ENCODE data around the gene NRSN2.
"Not testable (repeated sequence)": the region's sequence is repeated elsewhere in the genome, so short reads cannot be mapped to it uniquely, and the experiment has no call there.

NRSN2 gene

GRCh38 chr20:356745-357144 is 9.8 kb downstream of the NRSN2 start:
- no peak for DNase-seq

GRCh38 chr20:358891-359555 is 12.1 kb downstream of the NRSN2 start:
- no peak for DNase-seq

GRCh38 chr20:361561-361960 is 14.7 kb downstream of the NRSN2 start:
- DNase-seq = no peak

DNA sequence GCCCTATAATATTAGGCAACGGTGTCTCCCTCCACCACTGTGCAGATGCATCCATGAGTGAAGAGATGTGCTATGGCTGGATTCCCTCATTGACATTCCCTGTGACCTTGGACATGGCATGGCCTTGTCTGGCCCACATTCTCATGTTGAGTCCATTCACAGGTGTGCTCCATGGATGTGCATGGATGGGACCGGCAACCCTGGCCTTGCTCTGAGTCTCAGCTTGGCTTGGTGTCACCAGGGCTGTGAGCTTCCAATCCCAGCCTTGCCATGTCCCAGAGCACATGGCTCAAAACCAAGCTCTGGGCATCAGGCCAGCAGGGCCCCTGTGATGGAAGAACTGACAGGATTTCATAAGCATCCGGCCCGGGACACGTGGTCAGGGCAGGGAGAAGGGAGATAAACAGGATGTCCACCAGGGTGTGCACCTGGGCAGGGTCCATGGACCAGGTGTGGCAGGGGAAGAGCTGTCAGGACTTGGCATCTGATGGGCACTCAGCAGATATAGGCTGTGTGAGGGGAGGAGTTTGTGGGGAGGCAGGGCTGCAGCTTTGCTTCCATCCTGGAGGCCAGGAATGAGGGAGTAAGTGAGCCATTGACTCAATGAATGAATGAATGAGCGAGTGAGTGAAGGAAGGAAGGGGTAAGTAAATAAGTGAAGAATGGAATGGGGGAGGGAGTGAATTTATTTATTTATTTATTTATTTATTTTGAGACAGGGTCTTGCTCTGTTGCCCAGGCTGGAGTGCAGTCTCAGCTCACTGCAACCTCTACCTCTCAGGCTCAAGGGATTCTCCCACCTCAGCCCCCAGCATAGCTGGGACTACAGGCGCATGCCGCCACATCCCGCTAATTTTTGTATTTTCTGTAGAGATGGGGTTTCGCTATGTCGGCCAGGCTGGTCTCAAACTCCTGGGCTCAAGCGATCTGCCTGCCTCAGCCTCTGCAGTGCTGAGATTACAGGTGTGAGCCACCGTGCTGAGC is 15.7 kb downstream of the NRSN2 start:
- peak; percentile 96 for DNase-seq

- DNase-seq = no peak
Measured at GRCh38 chr20:363319-364078, 16.6 kb downstream of the NRSN2 start.

- no peak for DNase-seq
Measured at GRCh38 chr20:364905-365794, 18.2 kb downstream of the NRSN2 start.

DNA sequence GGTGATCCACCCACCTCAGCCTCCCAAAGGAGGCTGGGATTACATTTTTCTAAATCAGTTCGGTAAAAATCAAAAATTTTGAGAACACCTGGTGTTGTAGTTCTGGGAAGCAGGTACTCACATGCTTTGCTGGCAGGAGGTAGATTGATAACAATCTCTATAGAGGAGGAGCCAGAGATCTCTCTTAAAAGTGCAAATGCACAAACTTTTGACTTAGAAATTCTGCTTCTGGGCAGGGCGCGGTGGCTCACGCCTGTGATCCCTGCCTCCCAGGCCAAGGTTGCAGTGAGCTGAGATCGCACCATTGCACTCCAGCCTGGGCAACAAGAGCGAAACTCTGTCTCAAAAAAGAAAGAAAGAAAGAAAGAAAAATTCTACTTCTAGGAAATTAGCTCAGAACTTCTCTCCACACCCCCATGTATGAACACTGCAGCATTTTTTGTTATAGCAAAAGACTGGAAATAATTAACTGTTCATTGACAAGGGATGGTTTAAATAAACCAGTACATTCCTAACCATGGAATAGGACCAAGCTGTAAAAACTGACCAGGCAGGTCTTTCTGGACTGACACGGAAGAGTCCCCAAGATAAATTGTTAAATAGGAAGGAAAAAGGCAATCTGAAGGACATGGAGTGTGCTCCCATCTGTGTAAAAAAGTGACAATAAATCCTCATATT is 19.3 kb downstream of the NRSN2 start:
- DNase-seq = no peak

- no peak for DNase-seq
Measured at GRCh38 chr20:366719-367485, 20.0 kb downstream of the NRSN2 start.

- no peak for DNase-seq
Measured at GRCh38 chr20:367486-367887, 20.6 kb downstream of the NRSN2 start.

DNA sequence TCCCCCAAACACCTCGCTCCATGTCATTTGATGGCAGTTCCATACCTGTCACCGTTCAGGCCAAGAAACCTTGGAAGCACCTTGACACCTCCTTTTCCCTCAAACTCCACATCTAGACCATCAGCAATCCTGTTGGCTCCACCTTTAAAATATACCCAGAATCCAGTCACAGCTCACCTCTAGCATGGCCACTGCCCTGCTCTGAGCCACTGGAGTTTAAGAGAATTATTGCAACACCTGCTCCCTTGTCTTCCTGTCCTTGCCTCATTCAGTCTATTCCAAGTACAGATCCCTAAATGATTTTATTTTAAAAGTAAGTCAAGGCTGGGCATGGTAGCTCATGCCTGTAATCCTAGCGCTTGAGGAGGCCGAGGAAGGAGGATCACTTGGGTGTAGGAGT is 22.0 kb downstream of the NRSN2 start:
- no peak for DNase-seq

- no peak for DNase-seq
Measured at GRCh38 chr20:370151-370600, 23.3 kb downstream of the NRSN2 start.

DNA sequence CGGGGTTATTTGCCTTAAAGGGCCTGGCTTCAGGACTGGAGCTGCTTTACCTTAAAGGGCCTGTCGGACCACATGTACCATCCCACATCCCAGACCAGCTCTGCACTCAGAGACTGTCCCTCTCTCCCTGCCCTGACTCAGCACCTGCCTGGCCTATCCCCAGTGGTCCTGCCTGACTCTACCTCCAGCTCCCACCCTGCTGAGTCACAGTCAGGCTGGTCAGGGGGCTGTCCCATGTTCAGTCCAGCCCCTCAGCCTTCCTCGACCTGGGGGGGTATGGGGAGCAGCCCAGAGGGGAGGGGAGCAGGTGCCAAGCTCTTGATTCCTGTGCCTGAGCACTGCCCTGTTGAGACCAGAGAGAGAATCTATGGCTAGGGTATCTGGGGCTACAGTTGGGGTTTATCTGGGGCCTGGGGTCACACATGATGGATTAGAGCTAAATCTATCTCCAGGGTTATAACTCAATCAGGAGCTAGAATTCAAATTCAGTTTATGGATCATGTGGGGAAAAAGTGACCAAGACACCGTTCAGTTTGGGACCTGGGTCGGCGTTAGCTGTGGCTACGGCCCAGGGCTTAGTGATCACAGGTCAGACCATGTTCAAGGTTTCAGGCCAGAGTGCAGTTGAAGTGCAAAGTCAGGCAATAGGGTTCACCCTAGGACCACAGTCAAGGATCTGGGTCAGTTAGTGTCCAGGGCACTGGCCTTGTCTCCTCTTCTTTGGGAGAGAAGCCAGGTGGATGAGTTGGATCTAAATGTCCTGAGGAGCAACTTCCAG is 24.3 kb downstream of the NRSN2 start:
- no peak for DNase-seq

DNA sequence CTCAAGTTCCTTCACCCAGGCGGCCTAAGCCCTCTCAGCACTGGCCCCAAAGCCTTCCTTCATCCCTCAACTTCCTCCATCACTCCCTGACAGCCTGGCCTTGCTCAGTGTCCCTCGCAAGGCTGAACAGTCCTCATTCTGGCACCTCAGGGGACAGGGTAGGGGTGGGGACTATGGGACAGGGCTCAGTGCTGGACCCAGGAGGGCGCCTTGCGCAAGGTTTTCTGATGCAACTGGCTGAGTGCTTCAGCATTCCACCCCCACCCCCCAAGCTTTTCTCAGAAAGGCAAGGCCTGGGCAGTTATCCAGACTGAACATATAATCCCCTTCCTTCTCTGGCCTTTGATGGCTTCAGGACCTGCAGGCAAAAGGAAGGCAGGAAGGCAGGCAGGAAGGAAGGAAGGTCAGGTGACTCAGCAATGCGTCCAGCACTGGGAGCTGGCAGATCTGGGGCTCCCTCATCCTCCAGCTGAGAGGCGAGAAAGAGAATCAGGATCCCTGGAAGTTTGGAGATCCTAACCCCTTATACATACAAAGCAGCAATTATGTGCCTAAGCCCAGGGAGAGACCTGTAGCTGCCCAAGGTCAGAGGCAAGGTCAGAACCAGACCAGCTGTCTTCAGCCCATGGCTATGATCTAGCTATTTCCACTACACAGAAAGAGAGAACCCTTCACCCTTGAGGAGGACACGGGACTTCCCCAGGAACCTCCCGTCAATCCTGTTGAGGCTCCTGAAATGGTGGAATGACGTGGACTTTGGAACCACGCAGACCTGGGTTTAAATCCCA is 25.0 kb downstream of the NRSN2 start:
- DNase-seq = no peak

DNA sequence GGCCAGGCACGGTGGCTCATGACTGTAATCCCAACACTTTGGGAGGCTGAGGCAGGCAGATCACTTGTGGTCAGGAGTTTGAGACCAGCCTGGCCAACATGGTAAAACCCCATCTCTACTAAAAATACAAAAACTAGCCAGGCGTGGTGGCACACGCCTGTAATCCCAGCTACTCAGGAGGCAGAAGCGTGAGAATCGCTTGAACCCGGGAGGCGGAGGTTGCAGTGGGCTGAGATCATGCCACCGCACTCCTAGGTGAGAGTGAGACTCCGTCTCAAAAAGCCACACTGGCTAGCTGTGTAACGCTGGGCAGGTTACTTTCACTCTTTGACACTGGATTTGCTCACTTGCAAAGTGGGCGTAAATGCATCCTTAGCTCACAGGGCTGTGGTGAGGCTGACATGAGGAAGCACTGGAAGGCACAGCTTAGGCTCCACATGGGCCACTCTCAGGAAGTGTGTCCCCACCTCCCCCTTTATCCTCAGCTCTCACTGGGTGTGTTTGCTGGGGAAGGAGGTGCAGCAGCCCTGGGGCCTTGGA is 25.7 kb downstream of the NRSN2 start:
- not testable (repeated sequence) for DNase-seq

GRCh38 chr20:373171-373890 is 26.4 kb downstream of the NRSN2 start:
- DNase-seq = no peak

GRCh38 chr20:375265-375889 is 28.5 kb downstream of the NRSN2 start:
- DNase-seq = no peak

DNA sequence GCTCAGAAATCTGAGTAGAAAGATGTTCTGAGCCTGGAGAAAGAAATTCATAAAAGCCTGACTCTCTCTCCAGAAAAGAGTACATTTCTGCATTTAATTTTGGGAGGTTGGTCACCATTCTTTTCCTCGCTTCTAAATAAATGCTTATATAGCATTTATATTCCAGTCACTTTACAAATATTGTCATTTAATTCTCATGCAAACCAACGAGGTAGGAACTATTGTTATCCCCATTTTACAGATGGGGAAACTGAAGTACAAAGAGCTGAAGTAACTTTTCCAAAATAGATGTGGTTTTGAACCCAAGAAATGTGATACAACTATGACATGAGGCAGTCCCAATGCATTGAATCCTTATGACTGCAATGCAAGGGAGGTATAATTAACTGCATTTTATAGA is 29.2 kb downstream of the NRSN2 start:
- DNase-seq = no peak

GRCh38 chr20:376750-377149 is 29.8 kb downstream of the NRSN2 start:
- DNase-seq = no peak
